Kidney (tissue), 14 donors: ENCODE results near the gene MTAP. TPM values are rescaled to one million over a fixed set of nuclear protein-coding genes. Genes with fewer than 3 reads are reported as not detected.

Experiments
- DNase-seq, 5 donors: peaks; one replicate each; pipeline ENCODE4 v3.0.0-alpha.2; 2013 to 2020
- FAIRE-seq: peaks from 2 replicates; lab custom pipeline; 2012; peaks lifted over from hg19 to GRCh38; lab: Jason Lieb, UNC
- H3K27ac ChIP-seq, 2 donors: one replicate each; pipeline ENCODE4 v1.7.0; 2013; ENCODE audit warnings: low read depth in 2 of 2, low read length in 2 of 2, inconsistent platforms in 1 of 2
- H3K27me3 ChIP-seq: one replicate; pipeline ENCODE4 v1.7.1; 2013; ENCODE audit warnings: low read length, inconsistent platforms; ENCODE audit not compliant: control insufficient read depth, insufficient read depth
- H3K36me3 ChIP-seq, 3 donors: one replicate each; pipeline versions ENCODE4 v1.7.0 to v1.7.1; 2013; ENCODE audit warnings: low read length in 3 of 3, control low read depth in 1 of 3, inconsistent platforms in 1 of 3; ENCODE audit not compliant: insufficient read depth in 3 of 3, control insufficient read depth in 2 of 3
- H3K4me1 ChIP-seq, 3 donors: one replicate each; pipeline versions ENCODE4 v1.7.0 to v1.7.1; 2013; ENCODE audit warnings: low read length in 3 of 3, inconsistent platforms in 1 of 3, low read depth in 1 of 3; ENCODE audit not compliant: control insufficient read depth in 2 of 3, insufficient read depth in 2 of 3
- H3K4me3 ChIP-seq, 3 donors: one replicate each; pipeline versions ENCODE4 v1.7.0 to v1.8.1; 2013; ENCODE audit warnings: low read length in 3 of 3, control low read depth in 1 of 3, inconsistent platforms in 1 of 3
- H3K9ac ChIP-seq, 3 donors: one replicate each; pipeline versions ENCODE4 v1.7.0 to v1.7.1; 2013; ENCODE audit warnings: low read length in 3 of 3, control low read depth in 1 of 3, inconsistent platforms in 1 of 3
- H3K9me3 ChIP-seq, 3 donors: one replicate each; pipeline versions ENCODE4 v1.7.0 to v1.7.1; 2013; ENCODE audit warnings: low read length in 3 of 3, control low read depth in 1 of 3, inconsistent platforms in 1 of 3; ENCODE audit not compliant: control insufficient read depth in 2 of 3, insufficient read depth in 1 of 3
- intact Hi-C: fragments of 100-400 bp; cut with DNase I; formaldehyde crosslinking; loops from one replicate; pipeline ENCODE4 v1.11.1; 2022
- polyA plus RNA-seq: library from polyadenylated mRNA; stranded (reverse); fragments of 350-450 nt; fragmentation: Illumina TruSeq; extraction: RNeasy Lipid Tissue Mini Kit (QIAGEN cat#74804); gene quantifications from one replicate; pipeline ENCODE4 v1.2.3, GENCODE V29; 2014; ENCODE audit warnings: low read depth, low replicate concordance; ENCODE audit not compliant: insufficient read depth
- total RNA-seq: library from RNA; stranded (reverse); fragmentation: NEBNext Ultra II Directional; extraction: Animal tissue kit (Norgen Biotek cat#: 25700); gene quantifications from one replicate; pipeline ENCODE4 v1.2.1, GENCODE V29; 2021
- TF ChIP-seq, protein P1 (sequence below): IDR thresholded peaks from 3 replicates; pipeline ENCODE4 v1.5.1; 2012; ENCODE audit warnings: mild to moderate bottlenecking, moderate library complexity, borderline replicate concordance; ENCODE audit not compliant: insufficient read depth; ENCODE audit errors: extremely low read depth
- donor health status: control.
- donor health status: control.
- donor health status: control.
- donor health status: control.
- donor health status: control.
- donor health status: DM: yes; HTN: yes; CAD: no.
- donor health status: Normal renal cell carcinoma (clear cell type).

Gene MTAP
- total and polyA plus RNA-seq, 2 donors from 2014 or later = 11.2 to 42.4 TPM

- Histone ChIP-seq H3K4me3 (no peak overlapping the region), H3K4me1 (no peaks in the 10 kb centered on the region), H3K36me3 (no peaks in the 10 kb centered on the region), H3K9me3 (peaks cover 0 to 17% (median 2%) of the 10 kb centered on the region in 3 donors), H3K9ac (no peak overlapping the region), H3K27ac (no peak overlapping the region), H3K27me3 (no peaks in the 10 kb centered on the region)
- DNase-seq (no peak), FAIRE-seq (no peak)
- TF ChIP-seq, protein P1, sequence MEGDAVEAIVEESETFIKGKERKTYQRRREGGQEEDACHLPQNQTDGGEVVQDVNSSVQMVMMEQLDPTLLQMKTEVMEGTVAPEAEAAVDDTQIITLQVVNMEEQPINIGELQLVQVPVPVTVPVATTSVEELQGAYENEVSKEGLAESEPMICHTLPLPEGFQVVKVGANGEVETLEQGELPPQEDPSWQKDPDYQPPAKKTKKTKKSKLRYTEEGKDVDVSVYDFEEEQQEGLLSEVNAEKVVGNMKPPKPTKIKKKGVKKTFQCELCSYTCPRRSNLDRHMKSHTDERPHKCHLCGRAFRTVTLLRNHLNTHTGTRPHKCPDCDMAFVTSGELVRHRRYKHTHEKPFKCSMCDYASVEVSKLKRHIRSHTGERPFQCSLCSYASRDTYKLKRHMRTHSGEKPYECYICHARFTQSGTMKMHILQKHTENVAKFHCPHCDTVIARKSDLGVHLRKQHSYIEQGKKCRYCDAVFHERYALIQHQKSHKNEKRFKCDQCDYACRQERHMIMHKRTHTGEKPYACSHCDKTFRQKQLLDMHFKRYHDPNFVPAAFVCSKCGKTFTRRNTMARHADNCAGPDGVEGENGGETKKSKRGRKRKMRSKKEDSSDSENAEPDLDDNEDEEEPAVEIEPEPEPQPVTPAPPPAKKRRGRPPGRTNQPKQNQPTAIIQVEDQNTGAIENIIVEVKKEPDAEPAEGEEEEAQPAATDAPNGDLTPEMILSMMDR = no peak
- intact Hi-C loops = no loop called here
Measured at GRCh38 chr9:21903380-21903965, 101.0 kb downstream of the MTAP start.

- peaks cover 0 to 20% (median 5%) of the 10 kb centered on the region in 3 donors for H3K9me3 ChIP-seq
- FAIRE-seq = no peak
Measured at GRCh38 chr9:21904371-21904770, 101.9 kb downstream of the MTAP start.

DNA sequence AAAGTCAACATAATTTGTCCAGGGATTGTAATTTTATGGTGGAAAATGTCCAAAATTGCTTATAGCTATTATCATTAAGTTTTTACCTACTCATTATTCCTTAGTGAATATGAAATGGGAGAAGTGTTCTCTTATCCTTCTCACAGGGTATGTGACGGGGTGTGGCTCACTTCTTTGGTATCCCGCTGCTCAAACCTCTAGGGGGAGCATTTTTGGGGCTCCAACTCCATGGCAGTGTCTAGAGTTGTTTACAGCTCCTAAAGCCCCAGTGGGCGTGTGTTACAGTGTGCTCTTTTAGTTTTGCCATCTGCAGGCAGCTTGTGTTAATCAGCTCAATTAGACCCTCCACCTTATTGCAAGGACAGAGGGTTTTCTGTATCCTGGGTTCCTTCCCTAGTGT lies 102.3 kb downstream of the MTAP start:
- DNase-seq = no peak
- TF ChIP-seq, protein P1 = no peak
- Histone ChIP-seq H3K9me3 (peaks cover 0 to 21% (median 5%) of the 10 kb centered on the region in 3 donors), H3K4me3 (no peak overlapping the region), H3K4me1 (no peaks in the 10 kb centered on the region), H3K27ac (no peak overlapping the region), H3K36me3 (no peaks in the 10 kb centered on the region), H3K27me3 (no peaks in the 10 kb centered on the region), H3K9ac (no peak overlapping the region)
- intact Hi-C loops = no loop called here
- FAIRE-seq = no peak

More at GRCh38 chr9:21904371-21904770, 101.9 kb downstream of the MTAP start:
- intact Hi-C loops = no loop called here
- TF ChIP-seq, protein P1 = no peak
- Histone ChIP-seq H3K36me3 (no peaks in the 10 kb centered on the region), H3K4me1 (no peaks in the 10 kb centered on the region), H3K4me3 (no peak overlapping the region), H3K9ac (no peak overlapping the region), H3K27ac (no peak overlapping the region), H3K27me3 (no peaks in the 10 kb centered on the region)
- DNase-seq = no peak
